ENCODE results near the gene SH3BP1.
A peak's percentile ranks its signal among the peaks of the same experiment; 100 is the strongest.
"Not testable (repeated sequence)": the region's sequence is repeated elsewhere in the genome, so short reads cannot be mapped to it uniquely, and the experiment has no call there.

The SH3BP1 gene

DNA sequence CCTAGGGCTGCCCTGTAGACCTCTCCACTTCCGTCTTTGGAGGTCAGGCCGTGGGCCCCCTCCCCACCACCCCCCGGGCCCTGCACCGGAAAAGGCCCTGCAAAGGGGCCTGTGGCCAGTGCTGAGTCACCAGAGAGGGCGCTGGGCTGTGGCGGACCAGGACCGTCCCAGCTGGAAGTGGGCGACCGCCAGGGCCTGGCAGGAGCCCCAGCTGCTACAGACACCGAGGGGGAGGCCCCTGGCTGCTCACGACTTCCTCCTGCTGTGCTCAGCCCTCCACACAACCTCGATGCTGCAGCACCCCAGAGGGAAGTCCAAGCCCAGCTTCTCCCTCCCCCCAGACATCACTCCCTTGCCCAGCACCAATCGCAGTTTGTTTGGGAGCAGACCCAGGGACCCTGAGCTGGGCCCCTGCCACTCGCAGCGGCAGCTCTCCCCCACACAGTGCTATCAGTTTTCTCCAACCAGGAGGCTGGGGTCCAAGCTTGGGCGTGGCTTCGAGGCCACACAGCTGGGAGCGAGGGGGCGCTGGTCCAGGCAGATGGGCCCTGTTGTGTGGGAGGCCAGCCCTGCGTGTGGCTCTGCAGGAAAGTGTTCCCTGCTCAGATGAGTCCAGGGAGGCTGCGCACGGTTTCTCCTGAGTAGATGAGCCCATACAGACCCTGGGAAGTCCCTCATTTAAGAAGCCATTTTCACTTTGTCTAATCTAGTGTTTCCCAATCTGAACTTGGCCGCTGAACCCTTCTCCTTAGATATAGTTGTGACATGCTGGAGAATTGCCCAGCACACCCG lies 5.6 kb upstream of the SH3BP1 start:
- DNase-seq: no peak

DNA sequence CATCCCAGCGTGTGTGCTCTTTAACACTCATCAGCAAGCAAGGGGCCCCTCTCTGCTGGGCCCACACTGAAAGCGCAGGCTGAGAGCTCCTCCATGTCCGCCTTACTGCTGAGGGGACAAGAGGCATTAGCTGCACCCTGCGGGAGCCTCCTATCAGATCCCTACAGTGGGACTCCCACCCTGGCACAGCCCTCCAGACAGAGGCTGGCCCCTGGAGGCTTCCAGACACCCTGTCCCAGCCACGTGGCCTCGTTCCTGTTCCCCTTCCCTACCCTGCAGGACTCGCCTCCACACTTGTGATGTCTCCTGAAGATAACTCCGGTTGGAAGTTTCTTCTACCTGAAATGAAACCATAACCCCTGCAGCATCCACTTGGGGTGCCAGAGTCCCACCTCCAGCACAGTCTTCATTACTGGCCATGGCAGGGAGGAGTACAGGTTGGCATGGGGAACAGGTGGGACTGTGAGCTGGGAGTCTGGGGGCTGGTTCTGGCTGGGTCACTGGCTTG lies 5.0 kb upstream of the SH3BP1 start:
- DNase-seq: no peak

DNA sequence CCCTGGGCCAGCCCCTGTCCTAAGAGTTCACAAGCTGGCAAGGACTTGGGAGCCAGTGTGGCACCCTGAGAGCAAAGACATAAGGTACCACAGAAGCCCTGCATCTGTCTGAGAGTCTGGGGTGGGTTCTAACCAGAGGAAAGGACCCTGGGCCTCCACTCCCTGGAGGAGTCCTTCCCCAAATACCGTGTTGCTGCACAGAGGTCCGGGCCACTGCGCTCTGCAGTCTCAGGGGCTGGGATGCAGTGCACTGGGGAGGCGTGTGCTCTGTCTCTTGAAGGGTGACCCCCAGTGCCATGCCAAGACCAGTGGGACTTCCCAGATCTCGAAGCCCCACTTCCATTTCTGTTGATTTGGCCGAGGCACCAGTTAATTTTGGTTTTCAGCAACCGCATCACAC lies 4.3 kb upstream of the SH3BP1 start:
- DNase-seq: no peak

DNA sequence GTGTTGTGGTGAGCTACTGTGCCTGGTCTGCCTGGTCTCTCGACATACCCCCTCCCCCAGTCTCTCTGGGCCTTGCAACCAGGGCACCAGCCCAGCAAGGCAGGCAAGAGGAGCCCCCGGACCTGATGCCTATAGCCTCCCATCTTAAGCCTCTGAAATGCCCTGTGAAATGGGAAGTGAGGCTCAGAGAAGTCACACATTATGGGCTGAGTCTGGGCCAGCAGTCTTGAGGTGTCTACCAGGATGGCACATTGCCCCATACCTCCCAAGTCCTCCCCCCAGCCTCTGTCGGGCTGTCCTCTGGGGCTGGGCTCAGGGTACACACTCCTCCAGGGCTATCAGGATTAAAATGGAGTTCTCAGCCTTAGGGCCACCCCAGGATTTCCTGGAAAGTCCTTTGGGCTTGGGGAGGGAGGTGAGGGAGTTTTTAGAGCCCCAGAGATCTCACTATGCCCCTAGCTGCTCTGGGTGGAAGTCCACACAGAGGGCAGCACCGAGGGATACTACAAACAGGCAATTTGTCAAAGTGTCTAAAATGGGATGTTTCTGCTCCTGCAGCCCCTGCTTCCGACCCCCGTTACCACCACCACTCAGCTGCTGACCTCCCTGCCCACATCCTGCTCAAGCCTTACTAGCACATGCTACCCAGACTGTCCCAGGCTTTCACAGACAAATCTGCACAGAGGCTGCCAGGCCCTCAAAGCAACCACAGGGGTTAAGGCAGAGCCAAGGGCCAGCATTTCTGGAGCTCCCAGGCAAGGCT lies 3.1 kb upstream of the SH3BP1 start:
- DNase-seq: no peak

DNA sequence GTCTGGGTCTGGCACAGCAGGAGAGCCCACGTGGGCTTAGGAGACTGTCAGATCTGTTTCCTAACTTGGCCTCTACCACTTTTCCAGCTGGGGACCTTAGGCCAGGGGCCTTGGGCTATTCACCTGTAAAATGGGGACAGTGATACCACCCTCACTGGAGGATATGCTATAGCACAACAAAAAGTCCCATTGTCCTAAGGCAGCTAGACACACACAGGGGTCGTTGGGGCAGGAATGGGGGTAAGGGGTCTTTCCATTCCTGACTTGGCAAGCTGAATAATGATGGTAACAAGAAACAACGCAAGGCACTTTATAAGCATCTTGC lies 2.6 kb upstream of the SH3BP1 start:
- no peak for DNase-seq

DNA sequence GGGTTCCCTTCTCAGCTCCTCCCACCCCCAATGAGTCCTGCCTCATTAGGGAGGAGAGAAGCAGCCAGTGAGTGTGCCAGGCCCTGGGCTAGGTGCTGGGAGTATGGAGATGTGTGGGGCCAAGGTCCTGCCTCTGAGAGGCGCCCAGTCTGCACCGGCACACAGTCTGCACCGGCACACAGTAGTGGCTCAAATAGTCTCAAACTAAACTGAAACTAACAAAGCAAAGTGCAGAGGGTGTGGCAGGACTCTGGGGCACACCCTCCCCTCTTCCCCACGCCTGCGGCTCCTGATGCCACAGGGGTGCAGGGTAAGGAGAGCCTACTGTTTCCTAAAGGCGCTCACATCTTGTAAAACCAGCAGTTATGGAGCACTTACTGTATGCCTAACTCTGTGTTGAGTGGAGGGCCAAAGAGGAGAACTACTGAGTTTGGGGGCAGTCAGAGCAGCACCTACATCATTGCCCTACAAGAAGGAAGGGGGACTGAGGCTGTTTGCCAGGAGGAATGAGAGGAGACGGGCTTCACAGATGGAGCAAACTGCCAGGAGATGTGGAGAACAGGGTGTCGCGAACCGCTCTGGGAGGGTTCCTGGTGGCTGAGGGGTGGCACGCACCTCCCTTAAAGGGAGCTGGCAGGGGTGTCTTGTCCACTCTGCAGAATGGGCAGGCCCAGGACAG lies 939 bp upstream of the SH3BP1 start:
- DNase-seq: no peak

DNA sequence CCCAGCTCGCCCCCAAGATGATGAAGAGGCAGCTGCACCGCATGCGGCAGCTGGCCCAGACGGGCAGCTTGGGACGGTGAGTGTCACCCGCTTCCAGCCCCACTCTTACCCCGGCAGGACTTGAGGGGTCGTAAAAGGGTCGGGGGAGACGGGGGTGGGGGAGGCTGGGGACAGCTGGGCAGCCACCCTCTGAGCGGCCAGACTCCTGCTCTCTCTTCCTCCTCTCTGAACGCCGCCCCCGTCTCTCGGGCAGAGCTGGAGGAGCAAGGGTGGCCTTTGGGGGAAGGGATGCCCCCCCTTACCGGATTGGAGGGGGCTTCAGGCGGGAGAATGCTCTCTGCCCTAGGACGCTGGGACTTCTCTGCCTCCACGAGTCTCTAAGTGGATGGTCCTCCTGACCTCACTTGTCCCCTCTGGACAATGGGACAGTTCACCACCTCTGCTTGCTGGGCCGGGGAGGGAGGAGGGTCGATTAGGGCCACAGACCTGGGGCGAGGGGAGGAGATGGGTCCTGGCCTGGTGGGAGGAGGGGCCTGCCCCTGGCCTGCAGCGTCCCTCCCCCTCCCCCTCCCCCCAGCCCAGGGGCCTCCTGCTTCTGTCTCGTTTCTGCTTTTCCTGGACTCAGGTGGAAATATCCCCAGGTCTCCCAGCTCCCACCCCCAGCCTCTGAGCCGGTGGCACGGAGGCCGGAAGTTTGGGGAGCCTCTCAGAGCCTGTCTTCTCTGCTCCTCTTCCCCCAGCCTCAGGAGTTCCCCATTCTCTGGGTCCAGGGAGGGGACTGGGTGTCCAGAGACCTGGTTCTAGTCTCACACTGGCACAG lies 512 bp downstream of the SH3BP1 start:
- DNase-seq: no peak

DNA sequence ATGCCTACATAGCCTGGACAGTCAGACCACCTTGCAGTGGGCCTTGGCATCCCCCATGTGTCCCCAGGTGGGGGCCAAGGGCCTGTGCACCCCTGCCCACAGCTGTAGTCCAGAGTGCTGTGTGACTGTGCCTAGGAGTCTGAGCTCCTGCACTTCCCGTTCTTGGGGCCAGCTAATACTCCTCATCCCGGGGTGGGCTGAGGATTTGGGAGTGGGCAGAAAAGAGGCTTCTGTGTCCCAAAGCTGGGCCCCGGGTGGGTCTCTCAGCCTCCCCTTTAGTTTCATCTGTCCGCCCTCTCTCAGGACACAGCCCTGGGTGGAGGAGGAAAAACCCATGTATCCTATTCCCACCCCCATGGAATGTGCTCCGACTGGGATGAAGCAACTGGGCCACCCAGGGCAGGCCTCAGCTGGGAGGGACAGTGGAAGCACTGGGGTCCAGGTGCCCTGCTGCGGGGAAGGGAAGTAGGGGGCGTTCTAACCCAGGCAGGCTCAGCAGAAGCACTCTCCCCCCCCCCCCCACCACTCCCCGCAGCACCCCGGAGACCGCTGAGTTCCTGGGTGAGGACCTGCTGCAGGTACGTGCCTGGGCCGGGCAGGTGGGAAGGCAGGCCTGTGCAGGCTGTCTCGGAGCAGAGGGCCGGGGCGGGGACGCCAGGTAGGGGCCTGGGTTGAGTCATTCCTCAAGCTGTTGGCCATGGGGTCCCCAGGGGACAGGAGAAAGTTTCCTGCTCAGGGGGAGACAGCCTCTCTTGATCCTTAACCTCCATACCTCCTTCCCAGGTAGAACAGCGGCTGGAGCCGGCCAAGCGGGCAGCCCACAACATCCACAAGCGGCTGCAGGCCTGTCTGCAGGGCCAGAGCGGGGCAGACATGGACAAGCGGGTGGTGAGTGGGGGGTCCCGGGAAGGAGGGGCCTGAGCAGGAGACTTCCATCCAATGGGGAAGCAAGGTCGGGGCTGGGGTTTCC lies 1.4 kb downstream of the SH3BP1 start:
- no peak for DNase-seq

DNA sequence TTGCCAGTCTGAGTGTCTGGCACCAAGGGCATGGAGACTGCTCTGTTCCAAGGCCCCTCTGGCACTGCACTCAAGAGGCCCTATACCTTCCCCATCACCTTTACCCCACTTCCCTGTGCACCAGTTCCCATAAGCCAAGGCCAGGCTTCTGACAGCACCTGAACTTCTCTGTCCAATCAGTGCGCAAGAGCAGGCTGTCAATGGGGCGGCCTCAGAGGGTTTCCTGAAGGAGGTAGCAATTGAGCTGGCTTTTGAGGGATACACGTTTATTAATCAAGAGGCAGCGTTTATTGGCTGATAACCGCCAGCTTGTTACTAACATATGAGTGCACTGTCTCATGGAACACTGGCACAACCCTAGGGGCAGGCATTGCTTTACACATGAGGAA lies 2.1 kb downstream of the SH3BP1 start:
- no peak for DNase-seq

DNA sequence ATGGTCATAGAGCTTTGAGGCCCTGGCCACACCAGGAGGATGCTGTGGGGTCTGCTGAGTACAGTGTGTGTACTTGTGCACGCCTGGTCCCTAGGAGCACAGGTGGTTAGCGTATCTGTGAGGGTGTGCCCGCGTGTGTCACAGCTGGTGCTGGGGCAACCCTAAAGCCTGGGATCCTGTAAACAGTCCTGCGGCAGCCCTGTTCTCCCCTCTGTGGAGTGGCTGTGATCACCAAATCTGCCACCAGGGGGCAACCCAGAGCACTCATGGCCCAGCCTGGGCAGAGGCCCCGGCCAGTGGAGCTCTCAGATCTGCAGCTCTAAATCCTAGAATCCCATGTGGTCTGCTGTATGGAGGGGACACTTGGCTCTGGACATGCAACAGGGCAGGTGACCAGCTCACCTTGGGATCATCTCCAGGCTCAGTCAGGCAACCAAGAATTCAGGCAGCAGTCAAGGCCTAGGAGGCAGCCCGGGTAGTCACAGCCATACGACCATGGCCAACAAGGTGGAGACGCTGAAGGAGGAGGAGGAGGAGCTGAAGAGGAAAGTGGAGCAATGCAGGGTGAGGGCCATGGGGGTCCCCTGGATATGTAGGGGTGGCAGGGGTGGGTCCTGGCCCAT lies 3.9 kb downstream of the SH3BP1 start:
- peak; percentile 43 for DNase-seq

DNA sequence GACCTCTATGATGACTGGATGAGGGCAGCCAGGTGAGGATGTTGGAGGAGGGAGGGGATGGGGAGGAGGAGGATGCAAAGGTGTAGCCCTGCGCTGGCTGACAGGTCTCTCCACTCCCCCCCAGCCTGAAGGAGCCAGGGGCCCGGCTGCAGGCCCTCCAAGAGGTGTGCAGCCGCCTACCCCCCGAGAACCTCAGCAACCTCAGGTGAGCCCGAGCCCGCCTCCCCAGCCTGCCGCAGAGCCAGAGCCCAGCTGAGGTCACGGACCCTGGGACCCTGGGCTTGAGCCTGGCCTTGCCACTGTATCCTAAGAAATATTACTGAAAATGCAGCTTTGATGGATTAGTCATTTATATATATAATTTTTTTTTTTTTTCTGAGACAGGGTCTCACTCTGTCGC lies 7.8 kb downstream of the SH3BP1 start:
- DNase-seq: no peak

DNA sequence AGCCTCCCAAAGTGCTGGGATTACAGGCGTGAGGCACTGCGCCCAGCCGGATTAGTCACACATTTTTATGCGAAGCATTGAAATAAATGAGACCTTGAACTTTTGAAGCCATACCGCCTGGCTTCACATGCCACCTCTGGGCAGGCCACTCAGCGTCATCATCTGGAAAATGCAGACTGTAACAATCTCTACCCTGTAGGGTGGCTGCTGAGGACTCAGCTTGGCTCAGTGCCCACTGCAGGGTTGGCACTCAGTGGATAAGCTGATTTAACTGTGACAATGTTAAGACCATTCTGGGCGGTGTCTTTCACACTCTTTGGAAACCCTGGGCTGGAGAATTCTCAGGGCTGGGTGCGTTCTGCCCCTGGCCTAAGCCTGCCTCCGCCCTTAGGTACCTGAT lies 8.5 kb downstream of the SH3BP1 start:
- DNase-seq: no peak

DNA sequence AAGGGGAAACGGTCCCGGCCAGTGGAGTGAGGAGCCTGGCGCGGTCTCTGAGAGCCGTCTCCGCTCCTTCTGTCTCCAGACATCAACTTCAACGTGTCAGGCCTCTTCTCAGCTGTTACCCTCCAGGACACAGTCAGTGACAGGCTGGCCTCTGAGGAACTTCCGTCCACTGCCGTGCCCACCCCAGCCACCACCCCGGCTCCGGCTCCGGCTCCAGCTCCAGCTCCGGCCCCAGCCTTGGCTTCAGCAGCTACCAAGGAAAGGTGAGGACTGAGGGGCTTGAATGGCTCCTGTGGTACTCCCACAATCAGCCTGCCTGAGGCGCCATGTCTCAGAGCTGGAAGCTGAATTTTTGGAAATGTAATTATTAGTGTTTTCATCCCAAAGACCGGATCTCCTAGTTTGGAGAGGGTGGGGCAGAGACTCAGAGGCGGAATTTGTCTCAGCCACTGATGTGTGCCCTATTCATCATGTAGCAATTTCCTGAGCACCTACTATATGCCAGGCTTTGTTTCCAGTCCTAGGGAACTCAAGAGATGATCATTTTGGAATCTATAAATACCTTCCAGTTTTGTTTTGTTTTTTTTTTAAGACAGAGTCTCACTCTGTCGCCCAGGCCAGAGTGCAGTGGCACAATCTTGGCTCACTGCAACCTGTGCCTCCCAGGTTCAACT lies 11.1 kb downstream of the SH3BP1 start:
- no peak for DNase-seq

DNA sequence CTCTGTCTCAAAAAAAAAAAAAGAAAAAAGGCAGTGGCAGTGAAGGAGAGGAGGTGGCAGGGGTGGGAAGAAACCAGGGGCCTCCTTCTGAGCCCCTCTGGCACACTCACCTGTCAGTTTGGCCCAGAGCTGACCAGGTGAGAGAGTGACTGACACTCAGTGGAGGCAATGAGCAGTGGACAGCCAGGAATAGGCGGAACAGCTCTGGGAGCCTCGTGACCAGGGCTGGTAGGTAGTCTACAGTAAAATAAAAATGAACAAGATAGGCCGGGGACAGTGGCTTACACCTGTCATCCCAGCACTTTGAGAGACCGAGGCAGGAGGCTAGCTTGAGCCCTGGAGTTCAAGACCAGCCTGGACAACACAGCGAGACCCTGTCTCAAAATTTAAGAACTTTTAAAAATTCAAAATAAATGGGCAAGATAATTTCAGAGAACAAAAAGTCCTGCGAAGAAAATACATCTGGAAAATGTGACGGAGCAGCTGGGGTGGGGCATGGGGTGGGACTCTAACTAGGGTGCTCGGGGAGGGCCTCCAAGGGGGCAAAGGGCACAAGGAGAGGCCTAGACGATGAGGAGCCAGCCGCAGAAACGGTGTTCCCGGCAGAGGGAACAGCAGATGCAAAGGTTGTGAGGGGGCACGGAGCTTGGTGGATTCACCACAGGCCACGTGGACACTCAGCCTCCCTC lies 15.2 kb downstream of the SH3BP1 start:
- no peak for DNase-seq

DNA sequence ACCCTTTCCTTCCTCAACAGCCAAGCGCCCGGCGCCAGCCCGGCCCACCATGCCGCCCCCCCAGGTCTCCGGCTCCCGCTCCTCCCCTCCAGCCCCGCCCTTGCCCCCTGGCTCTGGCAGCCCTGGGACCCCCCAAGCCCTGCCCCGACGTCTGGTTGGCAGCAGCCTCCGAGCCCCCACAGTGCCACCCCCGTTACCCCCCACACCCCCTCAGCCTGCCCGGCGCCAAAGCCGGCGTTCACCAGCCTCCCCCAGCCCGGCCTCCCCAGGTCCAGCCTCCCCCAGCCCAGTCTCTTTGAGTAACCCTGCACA lies 15.7 kb downstream of the SH3BP1 start:
- DNase-seq: no peak

DNA sequence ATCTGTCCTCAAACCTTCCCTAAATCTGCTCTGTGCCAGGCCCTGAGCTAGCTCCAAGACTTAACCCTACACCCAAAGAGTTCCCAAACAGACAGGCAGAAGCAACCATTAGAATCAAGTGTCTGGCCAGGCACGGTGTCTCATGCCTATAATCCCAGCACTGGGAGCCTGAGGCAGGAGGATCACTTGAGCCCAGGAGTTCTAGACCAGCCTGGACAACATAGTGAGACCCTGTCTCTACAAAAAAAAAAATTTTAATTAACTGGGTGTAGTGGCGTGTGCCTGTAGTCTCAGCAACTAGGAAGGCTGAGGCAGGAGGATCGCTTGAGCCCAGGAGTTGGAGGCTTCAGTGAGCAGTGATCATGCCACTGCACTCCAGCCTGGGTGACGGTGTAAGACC lies 17.1 kb downstream of the SH3BP1 start:
- not testable (repeated sequence) for DNase-seq

DNA sequence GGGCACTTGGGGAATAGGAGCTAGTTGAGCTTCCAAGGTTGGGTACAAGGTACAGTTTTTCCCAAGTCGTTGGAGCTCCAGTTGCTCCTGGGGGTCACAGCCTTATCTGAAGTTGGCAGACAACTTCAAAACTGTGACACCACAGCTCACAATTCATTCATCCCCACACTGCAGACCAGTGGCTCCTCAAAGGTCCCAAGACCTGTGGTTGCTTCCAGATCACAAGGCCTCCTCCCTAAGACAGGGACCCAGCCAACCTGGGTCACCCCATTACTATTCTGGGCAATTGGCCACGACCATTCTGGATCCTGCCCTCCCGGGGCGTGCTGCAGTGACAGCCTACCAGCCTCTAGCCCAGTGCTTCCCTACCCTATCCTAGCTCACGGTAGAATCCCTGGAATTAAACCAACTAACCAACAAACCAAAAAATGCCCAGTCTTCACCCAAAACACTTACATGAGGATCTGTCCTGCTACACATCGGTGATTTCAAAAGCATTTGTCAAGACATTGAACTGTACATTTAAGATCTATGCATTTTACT lies 18.2 kb downstream of the SH3BP1 start:
- DNase-seq: no peak

DNA sequence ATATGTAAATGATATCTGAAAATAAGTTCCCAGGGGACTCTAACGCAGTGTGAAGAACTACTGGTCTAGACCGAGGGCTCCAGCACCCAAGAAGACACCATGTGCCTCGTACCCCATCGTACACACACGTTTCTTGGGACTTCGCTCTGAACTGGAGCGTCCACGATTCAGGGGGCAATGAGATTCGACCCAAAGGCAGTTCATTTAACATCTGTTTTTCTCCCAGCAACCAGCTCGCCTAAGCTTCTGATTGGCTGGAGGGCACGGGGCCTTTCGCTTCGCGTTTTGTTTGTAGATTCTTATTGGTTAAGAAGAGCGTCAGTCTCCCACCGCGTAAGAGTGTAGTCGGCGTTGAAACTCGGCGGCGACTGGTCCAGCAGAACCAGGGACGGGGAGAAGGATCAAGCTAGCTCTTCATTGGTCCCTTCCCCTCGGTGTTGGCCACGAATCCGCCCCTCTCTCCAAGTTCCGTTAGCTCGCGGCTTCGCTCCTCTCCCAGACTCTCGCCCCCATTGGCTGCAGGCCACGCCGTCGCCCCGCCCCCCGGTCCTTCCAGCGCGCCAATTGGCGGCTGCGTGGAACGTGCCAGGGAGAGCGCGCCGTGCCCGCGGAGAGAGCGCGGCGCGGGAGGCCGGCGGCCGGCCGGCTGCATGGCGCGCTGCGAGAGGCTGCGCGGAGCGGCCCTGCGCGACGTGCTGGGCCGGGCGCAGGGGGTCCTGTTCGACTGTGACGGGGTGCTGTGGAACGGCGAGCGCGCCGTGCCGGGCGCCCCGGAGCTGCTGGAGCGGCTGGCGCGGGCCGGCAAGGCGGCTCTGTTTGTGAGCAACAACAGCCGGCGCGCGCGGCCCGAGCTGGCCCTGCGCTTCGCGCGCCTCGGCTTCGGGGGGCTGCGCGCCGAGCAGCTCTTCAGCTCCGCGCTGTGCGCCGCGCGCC lies 18.9 kb downstream of the SH3BP1 start, which contains the start of gene PDXP:
TSS of gene PDXP (plus strand) at position 591 of the 933 bp plus-strand sequence. CDS start at position 651, 60 bp downstream.
- peak; percentile 99 for DNase-seq

All from NCI-H2029 (cell line).